Tibial artery (tissue), 4 donors: ENCODE measurements around the gene ZSWIM6.

Experiments
- DNase-seq, 2 donors: peaks; one replicate each; pipeline ENCODE4 v3.0.0-alpha.2; 2019
- H3K27ac ChIP-seq, 2 donors: fragments of 200-600 bp; sonication (generic) in 1 of 2; 1 replicate in 1 of 2; 2 replicates in 1 of 2; pipeline ENCODE4 v1.5.1; 2018 to 2019; ENCODE audit warnings: mild to moderate bottlenecking in 1 of 2
- H3K27me3 ChIP-seq, 2 donors: fragments of 200-600 bp; sonication (generic) in 1 of 2; one replicate each; pipeline versions ENCODE4 v1.5.1 to v1.6.0; 2016 to 2019
- H3K36me3 ChIP-seq, 3 donors: fragments of 200-600 bp; sonication (generic) in 2 of 3; one replicate each; pipeline ENCODE4 v1.5.1; 2016 to 2019; ENCODE audit warnings: mild to moderate bottlenecking in 2 of 3
- H3K4me1 ChIP-seq, 4 donors: fragments of 200-600 bp; sonication (generic) in 2 of 4; 1 replicate in 3 of 4; 2 replicates in 1 of 4; pipeline ENCODE4 v1.5.1; 2016 to 2019
- H3K4me3 ChIP-seq, 2 donors: fragments of 200-600 bp; sonication (generic) in 1 of 2; 1 replicate in 1 of 2; 2 replicates in 1 of 2; pipeline ENCODE4 v1.5.1; 2018 to 2019; ENCODE audit warnings: mild to moderate bottlenecking in 2 of 2
- H3K9me3 ChIP-seq, 3 donors: fragments of 200-600 bp; sonication (generic) in 1 of 3; one replicate each; pipeline ENCODE4 v1.5.1; 2016 to 2019
- intact Hi-C: fragments of 100-400 bp; cut with DNase I; formaldehyde crosslinking; loops from one replicate; pipeline ENCODE4 v1.15.0; 2023; ENCODE audit warnings: low total_unique reads
- TF ChIP-seq, protein P1 (sequence below), 2 experiments: fragments of 200-600 bp in 1 of 2; fragments of 450-650 bp in 1 of 2; IDR thresholded peaks; one replicate each; pipeline ENCODE4 v1.5.1; 2017 to 2019; ENCODE audit warnings: antibody characterized with exemption in 2 of 2, mild to moderate bottlenecking in 1 of 2, moderate library complexity in 1 of 2

The ZSWIM6 gene

DNA sequence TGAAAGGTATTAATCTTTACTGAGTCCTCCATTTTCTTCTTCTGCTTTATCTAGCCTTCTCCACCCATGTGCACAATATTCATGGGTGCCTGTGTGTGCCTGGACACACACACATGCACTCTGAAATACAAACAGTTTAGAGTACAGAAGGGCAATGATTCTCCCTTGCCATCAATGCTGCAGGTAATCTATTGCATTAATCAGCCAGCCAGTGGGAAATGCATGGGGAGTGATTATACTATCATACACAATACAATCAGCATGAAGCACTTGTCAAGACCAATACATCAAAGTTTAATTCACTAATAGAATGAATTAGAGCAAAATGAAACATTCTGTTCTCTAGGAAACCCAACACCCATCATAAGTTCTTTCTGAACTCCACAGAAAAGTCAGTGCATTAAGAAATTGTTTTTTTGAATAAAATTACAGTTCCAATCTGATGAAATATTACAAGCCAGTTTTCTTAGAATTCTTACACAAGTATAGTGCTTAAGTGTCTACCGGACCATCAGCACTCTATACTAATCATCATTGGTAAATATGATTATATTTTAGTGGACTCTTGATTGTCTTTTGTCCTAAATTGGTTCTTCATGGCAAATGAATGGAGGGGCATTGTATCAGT, 172.2 kb downstream of the ZSWIM6 start:
- TF ChIP-seq, protein P1, sequence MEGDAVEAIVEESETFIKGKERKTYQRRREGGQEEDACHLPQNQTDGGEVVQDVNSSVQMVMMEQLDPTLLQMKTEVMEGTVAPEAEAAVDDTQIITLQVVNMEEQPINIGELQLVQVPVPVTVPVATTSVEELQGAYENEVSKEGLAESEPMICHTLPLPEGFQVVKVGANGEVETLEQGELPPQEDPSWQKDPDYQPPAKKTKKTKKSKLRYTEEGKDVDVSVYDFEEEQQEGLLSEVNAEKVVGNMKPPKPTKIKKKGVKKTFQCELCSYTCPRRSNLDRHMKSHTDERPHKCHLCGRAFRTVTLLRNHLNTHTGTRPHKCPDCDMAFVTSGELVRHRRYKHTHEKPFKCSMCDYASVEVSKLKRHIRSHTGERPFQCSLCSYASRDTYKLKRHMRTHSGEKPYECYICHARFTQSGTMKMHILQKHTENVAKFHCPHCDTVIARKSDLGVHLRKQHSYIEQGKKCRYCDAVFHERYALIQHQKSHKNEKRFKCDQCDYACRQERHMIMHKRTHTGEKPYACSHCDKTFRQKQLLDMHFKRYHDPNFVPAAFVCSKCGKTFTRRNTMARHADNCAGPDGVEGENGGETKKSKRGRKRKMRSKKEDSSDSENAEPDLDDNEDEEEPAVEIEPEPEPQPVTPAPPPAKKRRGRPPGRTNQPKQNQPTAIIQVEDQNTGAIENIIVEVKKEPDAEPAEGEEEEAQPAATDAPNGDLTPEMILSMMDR (IDR thresholded peaks at IDR 0.05) = no peak
- Histone ChIP-seq H3K4me3 (no peak overlapping the region), H3K27ac (no peak overlapping the region), H3K27me3 (no peaks in the 10 kb centered on the region), H3K9me3 (no peaks in the 10 kb centered on the region), H3K4me1 (no peaks in the 10 kb centered on the region), H3K36me3 (no peaks in the 10 kb centered on the region)
- no peak for DNase-seq
- intact Hi-C loops = no loop called here

DNA sequence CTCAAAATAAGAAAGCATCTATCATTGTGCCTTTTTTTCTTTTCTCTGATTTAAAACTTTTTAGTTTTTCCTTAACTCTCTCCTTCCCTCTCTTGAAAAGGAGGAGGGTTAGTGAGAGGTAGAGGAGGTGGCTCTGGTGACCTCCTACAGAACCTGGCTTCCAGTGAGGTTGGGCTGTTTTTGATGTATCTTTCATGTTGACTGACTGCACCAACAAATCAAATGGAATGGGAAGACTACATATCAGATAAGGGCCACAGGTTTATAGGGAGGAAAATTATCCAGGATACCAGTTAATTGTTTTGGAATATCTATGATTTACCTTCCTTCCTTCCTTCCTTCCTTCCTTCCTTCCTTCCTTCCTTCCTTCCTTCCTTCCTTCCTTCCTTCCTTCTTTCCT, 173.2 kb downstream of the ZSWIM6 start:
- Histone ChIP-seq H3K4me1 (no peaks in the 10 kb centered on the region), H3K4me3 (no peak overlapping the region), H3K9me3 (no peaks in the 10 kb centered on the region), H3K27ac (no peak overlapping the region), H3K27me3 (no peaks in the 10 kb centered on the region), H3K36me3 (no peaks in the 10 kb centered on the region)
- intact Hi-C loops = no loop called here
- TF ChIP-seq, protein P1 (IDR thresholded peaks at IDR 0.05) = no peak
- no peak for DNase-seq

DNA sequence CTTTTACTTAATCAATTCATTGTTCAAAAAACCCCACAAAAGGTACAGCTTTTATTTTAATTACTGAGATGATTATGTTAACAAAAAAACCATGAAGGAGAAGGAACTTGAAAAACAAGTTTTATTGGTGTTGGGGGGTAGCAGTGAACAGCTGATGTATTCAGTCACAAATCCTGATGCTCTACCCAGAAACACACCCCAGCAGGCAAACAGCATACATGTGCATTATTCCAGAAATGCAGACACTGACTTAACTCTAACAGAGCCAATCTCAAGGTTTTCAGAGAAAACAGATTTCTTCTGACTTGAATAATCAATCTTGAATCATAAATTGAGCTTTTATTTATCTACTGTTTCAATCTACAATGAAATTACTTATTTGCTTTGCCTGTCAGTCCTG, 175.2 kb downstream of the ZSWIM6 start:
- H3K27ac ChIP-seq = no peak overlapping the region
- no peaks in the 10 kb centered on the region for H3K4me1 ChIP-seq
- no peak overlapping the region for H3K4me3 ChIP-seq
- intact Hi-C loops = no loop called here
- H3K9me3 ChIP-seq = no peaks in the 10 kb centered on the region
- TF ChIP-seq, protein P1 (IDR thresholded peaks at IDR 0.05) = no peak
- no peak for DNase-seq
- no peaks in the 10 kb centered on the region for H3K36me3 ChIP-seq
- H3K27me3 ChIP-seq = no peaks in the 10 kb centered on the region

DNA sequence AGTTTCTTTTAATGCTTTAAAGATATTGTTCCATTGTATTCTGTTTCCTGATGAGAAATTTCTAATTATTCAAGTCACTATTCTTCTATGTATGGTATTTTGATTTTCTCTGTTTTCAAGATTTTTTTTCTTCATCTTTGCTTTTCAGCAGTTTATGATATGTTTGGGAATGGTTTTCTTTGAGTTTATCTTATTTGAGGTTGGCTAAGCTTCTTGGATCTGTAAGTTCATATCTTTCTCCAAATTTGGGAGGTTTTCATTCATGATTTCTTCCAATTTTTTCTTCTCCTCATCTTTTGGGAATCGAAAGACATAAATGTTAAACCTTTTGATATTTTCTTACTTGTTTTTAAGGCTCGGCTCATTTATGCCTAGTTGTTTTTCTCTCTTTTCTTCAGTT, 184.9 kb downstream of the ZSWIM6 start:
- no peak for DNase-seq
- TF ChIP-seq, protein P1 (IDR thresholded peaks at IDR 0.05) = no peak
- Histone ChIP-seq H3K27ac (no peak overlapping the region), H3K36me3 (no peaks in the 10 kb centered on the region), H3K4me3 (no peak overlapping the region), H3K9me3 (peaks cover 0 to 5% (median 0%) of the 10 kb centered on the region in 3 donors), H3K27me3 (no peaks in the 10 kb centered on the region), H3K4me1 (no peaks in the 10 kb centered on the region)
- intact Hi-C loops = no loop called here

DNA sequence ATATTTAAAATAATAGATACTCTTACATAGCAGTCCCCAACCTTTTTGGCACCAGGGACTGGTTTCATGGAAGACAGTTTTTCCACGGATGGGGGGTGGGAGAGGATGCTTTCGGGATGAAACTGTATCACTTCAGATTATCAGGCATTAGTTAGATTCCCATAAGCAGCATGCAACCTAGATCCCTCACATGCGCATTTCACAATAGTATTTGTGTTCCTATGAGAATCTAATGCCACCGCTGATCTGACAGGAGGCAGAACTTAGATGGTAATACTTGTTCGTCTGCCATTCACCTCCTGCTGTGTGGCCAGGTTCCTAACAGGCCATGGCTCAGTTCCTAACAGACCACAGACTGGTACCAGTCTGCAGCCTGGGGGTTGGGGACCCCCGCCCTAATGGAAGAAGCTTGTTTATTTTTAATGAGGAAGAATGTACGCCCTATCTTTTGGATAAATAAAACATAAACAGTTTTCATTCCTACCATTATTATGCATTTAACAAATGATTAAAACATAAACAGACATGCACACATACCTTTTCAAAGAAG, 187.7 kb downstream of the ZSWIM6 start:
- H3K9me3 ChIP-seq = peaks cover 0 to 5% (median 0%) of the 10 kb centered on the region in 3 donors
- TF ChIP-seq, protein P1 (IDR thresholded peaks at IDR 0.05) = no peak
- peaks cover 0 to under 1% (median 0%) of the 10 kb centered on the region in 3 donors for H3K36me3 ChIP-seq
- no peaks in the 10 kb centered on the region for H3K27me3 ChIP-seq
- H3K4me1 ChIP-seq = no peaks in the 10 kb centered on the region
- no peak overlapping the region for H3K27ac ChIP-seq
- DNase-seq = no peak
- intact Hi-C loops = no loop called here
- H3K4me3 ChIP-seq = no peak overlapping the region
